AG04450 (cell line): Measurements from ENCODE around the gene MMS19. TPM values are rescaled to one million over a fixed set of nuclear protein-coding genes. Genes with fewer than 3 reads are reported as not detected.

ENCODE experiments used
- CTCF ChIA-PET: fragments of 300-600, 350-600 bp; formaldehyde crosslinking; extraction: SDS; loops from one replicate; lab custom pipeline; 2022; ENCODE audit warnings: antibody characterized with exemption, inconsistent platforms; lab: Charles Lee
- POLR2A ChIA-PET: fragments of 350-600 bp; formaldehyde crosslinking; extraction: SDS; loops from one replicate; lab custom pipeline; 2021; ENCODE audit warnings: antibody characterized with exemption, inconsistent platforms; lab: Yijun Ruan, JAX
- DNase-seq: peaks from one replicate; pipeline ENCODE4 v3.0.0-alpha.2; 2011; ENCODE audit warnings: low read depth, low spot score
- H3K27ac ChIP-seq: one replicate; pipeline ENCODE4 v1.5.1; 2012; ENCODE audit warnings: low read depth, low read length, control low read depth
- H3K27me3 ChIP-seq: one replicate; pipeline ENCODE4 v1.6.0; 2012; ENCODE audit warnings: low read length; ENCODE audit not compliant: control insufficient read depth, insufficient read depth
- H3K4me3 ChIP-seq: 2 replicates; pipeline ENCODE4 v1.5.1; 2011; ENCODE audit warnings: mild to moderate bottlenecking, low read depth, low read length, control low read depth
- H3K9me3 ChIP-seq: 2 replicates; pipeline ENCODE4 v1.5.1; 2012; ENCODE audit warnings: low read length; ENCODE audit not compliant: control insufficient read depth, insufficient read depth
- CTCF ChIP-seq: IDR thresholded peaks from 2 replicates; pipeline ENCODE4 v1.5.1; 2011; ENCODE audit warnings: low read depth, low read length, control low read depth, inconsistent platforms
- polyA plus RNA-seq: library from polyadenylated mRNA; depleted of rRNA; stranded (reverse); fragments of >200 nt; gene quantifications from 2 replicates; pipeline ENCODE4 v1.2.3, GENCODE V29; 2011

Gene MMS19
- polyA plus RNA-seq, 1 experiment = 71.5 TPM

GRCh38 chr10:97444212-97444611, 54.0 kb downstream of the MMS19 start:
- ChIA-PET POLR2A (interaction anchor here (0.6 kb wide), 1 partner anchor 19 kb away, joined by 3 read pairs; no protein-coding TSS in a partner anchor), CTCF (interaction anchor here (1.2 kb wide), 1 partner anchor 20 kb away, joined by 3 read pairs; no protein-coding TSS in a partner anchor)
- Histone ChIP-seq H3K9me3 (no peaks in the 10 kb centered on the region), H3K4me3 (no peak overlapping the region), H3K27ac (no peak overlapping the region), H3K27me3 (no peaks in the 10 kb centered on the region)
- no peak for DNase-seq
- TF ChIP-seq CTCF = no peak

- CTCF ChIA-PET = no interaction called here
- TF ChIP-seq CTCF = no peak
- POLR2A ChIA-PET = no interaction called here
- no peak for DNase-seq
- Histone ChIP-seq H3K27ac (no peak overlapping the region), H3K9me3 (no peaks in the 10 kb centered on the region), H3K27me3 (no peaks in the 10 kb centered on the region), H3K4me3 (no peak overlapping the region)
These were observed 55.9 kb downstream of the MMS19 start for GRCh38 chr10:97442277-97442676.

- ChIA-PET CTCF (no interaction called here), POLR2A (no interaction called here)
- no peaks in the 10 kb centered on the region for H3K27me3 ChIP-seq
- H3K27ac ChIP-seq = no peak overlapping the region
- no peak for TF ChIP-seq CTCF
- H3K9me3 ChIP-seq = no peaks in the 10 kb centered on the region
- no peak overlapping the region for H3K4me3 ChIP-seq
- DNase-seq = no peak
These were observed 63.0 kb downstream of the MMS19 start for GRCh38 chr10:97435211-97435610.

- no peaks in the 10 kb centered on the region for H3K27me3 ChIP-seq
- no peak for TF ChIP-seq CTCF
- DNase-seq = no peak
- CTCF ChIA-PET = no interaction called here
- H3K4me3 ChIP-seq = no peak overlapping the region
- POLR2A ChIA-PET = interaction anchor here (1.0 kb wide), 1 partner anchor 11 kb away, joined by 4 read pairs; no protein-coding TSS in a partner anchor
- H3K27ac ChIP-seq = no peak overlapping the region
- no peaks in the 10 kb centered on the region for H3K9me3 ChIP-seq
These were observed 63.7 kb downstream of the MMS19 start for GRCh38 chr10:97434557-97434956.

GRCh38 chr10:97434055-97434454, 64.2 kb downstream of the MMS19 start:
- H3K9me3 ChIP-seq = no peaks in the 10 kb centered on the region
- H3K27ac ChIP-seq = no peak overlapping the region
- POLR2A ChIA-PET = interaction anchor here (1.0 kb wide), 1 partner anchor 11 kb away, joined by 4 read pairs; no protein-coding TSS in a partner anchor
- CTCF ChIA-PET = no interaction called here
- no peak for DNase-seq
- H3K4me3 ChIP-seq = no peak overlapping the region
- TF ChIP-seq CTCF = no peak
- H3K27me3 ChIP-seq = no peaks in the 10 kb centered on the region
